SU-DHL-6 (cell line): Measurements from ENCODE around the gene PODN.

Experiments
- H2AFZ ChIP-seq: fragments of 200-600 bp; sonication (generic); 2 replicates; pipeline ENCODE4 v1.6.1; 2014; ENCODE audit warnings: low read depth, mild to moderate bottlenecking, moderate library complexity, mixed read lengths, antibody characterized with exemption, low read length; ENCODE audit not compliant: severe bottlenecking
- H3F3A ChIP-seq: fragments of 200-600 bp; shearing (Covaris generic); 2 replicates; pipeline ENCODE4 v1.6.0; 2016; ENCODE audit warnings: antibody characterized with exemption, mild to moderate bottlenecking; ENCODE audit not compliant: insufficient read depth
- H3K27ac ChIP-seq: fragments of 200-600 bp; sonication (generic); 2 replicates; pipeline ENCODE4 v1.5.1; 2016; ENCODE audit warnings: low read depth, mild to moderate bottlenecking, low read length, moderate library complexity, mixed read lengths
- H3K27me3 ChIP-seq: fragments of 200-600 bp; sonication (generic), shearing (Covaris generic); 2 replicates; pipeline ENCODE4 v1.6.0; 2014; ENCODE audit warnings: mild to moderate bottlenecking, low read length
- H3K36me3 ChIP-seq: fragments of 200-600 bp; sonication (generic); 2 replicates; pipeline ENCODE4 v1.6.1; 2014; ENCODE audit warnings: mild to moderate bottlenecking, low read length, mixed read lengths
- H3K4me2 ChIP-seq: fragments of 300-600, 200-600 bp; shearing (Covaris generic), sonication (generic); 2 replicates; pipeline ENCODE4 v1.6.0; 2014; ENCODE audit warnings: low read length, low read depth, mild to moderate bottlenecking; ENCODE audit not compliant: poor library complexity, severe bottlenecking
- H3K4me3 ChIP-seq: fragments of 200-600 bp; sonication (generic); 2 replicates; pipeline ENCODE4 v1.5.1; 2014; ENCODE audit warnings: antibody characterized with exemption, low read length, mild to moderate bottlenecking, mixed read lengths; ENCODE audit not compliant: insufficient read depth, poor library complexity, severe bottlenecking
- H3K79me2 ChIP-seq: fragments of 200-600 bp; sonication (generic); 2 replicates; pipeline ENCODE4 v1.6.1; 2014; ENCODE audit warnings: mild to moderate bottlenecking, low read length, moderate library complexity; ENCODE audit not compliant: insufficient read depth
- H3K9ac ChIP-seq: fragments of 200-600 bp; sonication (generic); 2 replicates; pipeline ENCODE4 v1.7.0; 2014; ENCODE audit warnings: mild to moderate bottlenecking, low read length
- H3K9me2 ChIP-seq: fragments of 200-600 bp; sonication (generic); replicated peaks from 2 replicates; pipeline ENCODE4 v1.6.1; 2014; ENCODE audit warnings: low read length; ENCODE audit not compliant: insufficient read depth
- H3K9me3 ChIP-seq: fragments of 200-600 bp; sonication (generic); 2 replicates; pipeline ENCODE4 v1.6.1; 2014; ENCODE audit warnings: low read length, mixed read lengths; ENCODE audit not compliant: insufficient read depth
- H4K20me1 ChIP-seq: fragments of 200-600 bp; sonication (generic); 2 replicates; pipeline ENCODE4 v1.6.1; 2014; ENCODE audit warnings: low read depth, mild to moderate bottlenecking, antibody characterized with exemption, low read length, moderate library complexity, mixed read lengths
- CTCF ChIP-seq: fragments of 200-600 bp; sonication (generic); IDR thresholded peaks from one replicate; pipeline ENCODE4 v1.5.1; 2017; ENCODE audit warnings: antibody characterized with exemption, mild to moderate bottlenecking, low read length, moderate library complexity; ENCODE audit not compliant: insufficient read depth, poor library complexity, severe bottlenecking
- EZH2phosphoT487 ChIP-seq: fragments of 200-600 bp; sonication (generic), shearing (Covaris generic); conservative IDR thresholded peaks from 2 replicates; pipeline ENCODE4 v1.6.1; 2018; ENCODE audit warnings: mild to moderate bottlenecking, antibody characterized with exemption, low read length, moderate library complexity, mixed read lengths

The PODN gene

GRCh38 chr1:53116933-53117600 is 55.1 kb downstream of the PODN start:
- no peak overlapping the region for H3K9ac ChIP-seq
- no peaks in the 10 kb centered on the region for H4K20me1 ChIP-seq
- no peak overlapping the region for H2AFZ ChIP-seq
- no peaks in the 10 kb centered on the region for H3K36me3 ChIP-seq
- no peaks in the 10 kb centered on the region for H3K9me2 ChIP-seq
- H3K27me3 ChIP-seq: no peaks in the 10 kb centered on the region
- no peak overlapping the region for H3K4me2 ChIP-seq
- no peak overlapping the region for H3K27ac ChIP-seq
- no peaks in the 10 kb centered on the region for H3F3A ChIP-seq
- TF ChIP-seq CTCF (no peak), EZH2phosphoT487 (no peak)
- H3K4me3 ChIP-seq: no peak overlapping the region
- no peaks in the 10 kb centered on the region for H3K9me3 ChIP-seq
- H3K79me2 ChIP-seq: no peaks in the 10 kb centered on the region

- H3K27me3 ChIP-seq: no peaks in the 10 kb centered on the region
- TF ChIP-seq EZH2phosphoT487 (no peak), CTCF (no peak)
- no peak overlapping the region for H3K9ac ChIP-seq
- H3K27ac ChIP-seq: no peak overlapping the region
- H3K4me2 ChIP-seq: no peak overlapping the region
- no peak overlapping the region for H2AFZ ChIP-seq
- H3F3A ChIP-seq: no peaks in the 10 kb centered on the region
- no peaks in the 10 kb centered on the region for H4K20me1 ChIP-seq
- H3K36me3 ChIP-seq: no peaks in the 10 kb centered on the region
- H3K9me2 ChIP-seq: no peaks in the 10 kb centered on the region
- H3K4me3 ChIP-seq: no peak overlapping the region
- no peaks in the 10 kb centered on the region for H3K9me3 ChIP-seq
- H3K79me2 ChIP-seq: no peaks in the 10 kb centered on the region
Observed at GRCh38 chr1:53117836-53118235, 55.8 kb downstream of the PODN start.

- Histone ChIP-seq H3K36me3 (no peaks in the 10 kb centered on the region), H4K20me1 (no peaks in the 10 kb centered on the region), H3K9me3 (no peaks in the 10 kb centered on the region), H3K27me3 (no peaks in the 10 kb centered on the region), H3K79me2 (no peaks in the 10 kb centered on the region), H3K9ac (no peak overlapping the region), H2AFZ (no peak overlapping the region), H3K27ac (no peak overlapping the region), H3K4me2 (no peak overlapping the region), H3K9me2 (no peaks in the 10 kb centered on the region), H3F3A (no peaks in the 10 kb centered on the region), H3K4me3 (no peak overlapping the region)
- no peak for TF ChIP-seq EZH2phosphoT487
- no peak for TF ChIP-seq CTCF
Observed at GRCh38 chr1:53120659-53121058, 58.6 kb downstream of the PODN start.
